SK-N-SH treated with all-trans-retinoic acid at 6 μM for 48 hours (cell line): Measurements from ENCODE around the gene LRRC10B.
A peak's percentile ranks its signal among the peaks of the same experiment; 100 is the strongest.

Experiments used
- ATAC-seq: fragments of 200-7000 bp; cut with Tn5 transposase; 3 replicates; pipeline ENCODE4 v1.9.1; 2020; ENCODE audit warnings: mild to moderate bottlenecking, moderate library complexity
- ARNTL ChIP-seq: fragments of 450-650 bp; formaldehyde crosslinking; IDR thresholded peaks from 2 replicates; pipeline ENCODE4 v1.5.0; 2020; ENCODE audit warnings: low read depth, mild to moderate bottlenecking, moderate library complexity, borderline replicate concordance
- BACH2 ChIP-seq: fragments of 250-450 bp; sonication (Bioruptor Pico); IDR thresholded peaks from 2 replicates; pipeline ENCODE4 v1.9.0; 2021; ENCODE audit warnings: mild to moderate bottlenecking, borderline replicate concordance
- CSDC2 ChIP-seq: fragments of 250-450 bp; sonication (Bioruptor Pico); IDR thresholded peaks from 2 replicates; pipeline ENCODE4 v1.5.0; 2020; ENCODE audit warnings: mild to moderate bottlenecking, moderate library complexity
- ESRRG ChIP-seq: fragments of 250-450 bp; sonication (Bioruptor Pico); IDR thresholded peaks from 2 replicates; pipeline ENCODE4 v1.6.1; 2021; ENCODE audit warnings: mild to moderate bottlenecking
- GLIS3 ChIP-seq: fragments of 250-450 bp; sonication (Bioruptor Pico); IDR thresholded peaks from 2 replicates; pipeline ENCODE4 v1.5.0; 2020; ENCODE audit warnings: mild to moderate bottlenecking, moderate library complexity
- ISL1 ChIP-seq: fragments of 250-450 bp; sonication (Bioruptor Pico); IDR thresholded peaks from 2 replicates; pipeline ENCODE4 v2.1.2; 2022; ENCODE audit warnings: mild to moderate bottlenecking, moderate library complexity
- OSR1 ChIP-seq: fragments of 250-450 bp; sonication (Bioruptor Pico); IDR thresholded peaks from 2 replicates; pipeline ENCODE4 v1.8.0; 2022; ENCODE audit warnings: moderate library complexity, mild to moderate bottlenecking, inconsistent platforms
- SNAI2 ChIP-seq: fragments of 250-450 bp; sonication (Bioruptor Pico); IDR thresholded peaks from 2 replicates; pipeline ENCODE4 v1.5.0; 2020; ENCODE audit warnings: mild to moderate bottlenecking, moderate library complexity
- TCF4 ChIP-seq: fragments of 250-450 bp; sonication (Bioruptor Pico); IDR thresholded peaks from 2 replicates; pipeline ENCODE4 v1.8.0; 2021; ENCODE audit warnings: mild to moderate bottlenecking, moderate library complexity, borderline replicate concordance
- TOX ChIP-seq: fragments of 250-450 bp; sonication (Bioruptor Pico); IDR thresholded peaks from 2 replicates; pipeline ENCODE4 v1.8.0; 2021; ENCODE audit warnings: mild to moderate bottlenecking, moderate library complexity, borderline replicate concordance
- ZC3H10 ChIP-seq: fragments of 250-450 bp; sonication (Bioruptor Pico); IDR thresholded peaks from 2 replicates; pipeline ENCODE4 v1.5.1; 2021; ENCODE audit warnings: mild to moderate bottlenecking, moderate library complexity
- ZFP30 ChIP-seq: fragments of 450-650 bp; formaldehyde crosslinking; IDR thresholded peaks from 2 replicates; pipeline ENCODE4 v1.5.0; 2022; ENCODE audit warnings: mild to moderate bottlenecking, moderate library complexity
- ZNF565 ChIP-seq: fragments of 450-650 bp; formaldehyde crosslinking; conservative IDR thresholded peaks from 2 replicates; pipeline ENCODE4 v1.5.0; 2020; ENCODE audit warnings: low read depth, mild to moderate bottlenecking, moderate library complexity
- ZNF70 ChIP-seq: fragments of 450-650 bp; formaldehyde crosslinking; IDR thresholded peaks from 2 replicates; pipeline ENCODE4 v1.5.0; 2020; ENCODE audit warnings: mild to moderate bottlenecking, moderate library complexity
- ZNF8 ChIP-seq: fragments of 450-650 bp; formaldehyde crosslinking; IDR thresholded peaks from 2 replicates; pipeline ENCODE4 v1.5.0; 2020; ENCODE audit warnings: mild to moderate bottlenecking, moderate library complexity
- TF ChIP-seq, protein P1 (sequence below): fragments of 250-450 bp; sonication (Bioruptor Pico); IDR thresholded peaks from 2 replicates; pipeline ENCODE4 v1.8.0; 2020; ENCODE audit warnings: mild to moderate bottlenecking, moderate library complexity, borderline replicate concordance
- TF ChIP-seq, protein P2 (sequence below): fragments of 250-450 bp; sonication (Bioruptor Pico); IDR thresholded peaks from 2 replicates; pipeline ENCODE4 v1.5.1; 2021; ENCODE audit warnings: mild to moderate bottlenecking, moderate library complexity
- TF ChIP-seq, protein P3 (sequence below): fragments of 250-450 bp; sonication (Bioruptor Pico); IDR thresholded peaks from 2 replicates; pipeline ENCODE4 v1.5.1; 2020; ENCODE audit warnings: low read depth, mild to moderate bottlenecking, moderate library complexity

Gene LRRC10B

DNA sequence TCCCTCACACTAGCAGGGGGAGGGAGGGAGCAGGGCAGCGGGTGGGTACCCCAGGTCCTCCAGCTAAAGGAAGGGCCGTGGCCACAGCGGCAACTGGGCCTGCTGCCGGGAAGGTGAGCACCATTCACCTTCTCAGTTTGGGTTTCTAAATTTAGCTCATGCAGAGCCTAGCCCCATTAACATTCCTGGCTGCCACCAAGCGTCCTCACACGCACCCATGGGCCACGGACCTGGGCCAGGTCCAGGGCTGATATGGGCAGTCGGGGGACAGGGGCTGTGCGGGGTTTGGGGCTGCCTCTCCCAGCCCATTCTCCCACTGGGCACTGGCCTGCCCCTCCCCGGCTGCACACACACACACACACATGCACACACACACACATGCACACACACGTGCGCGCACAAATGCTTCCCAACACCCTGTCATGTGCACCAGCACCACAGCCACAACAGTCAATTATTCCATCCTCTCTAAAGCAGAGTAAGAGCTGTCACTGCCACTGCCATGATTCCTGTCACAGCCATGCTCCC, 43.6 kb downstream of the LRRC10B start:
- no peak for ATAC-seq
- TF ChIP-seq ZNF70 (CRISPR knock-in tag) (no peak), GLIS3 (CRISPR knock-in tag) (no peak)

DNA sequence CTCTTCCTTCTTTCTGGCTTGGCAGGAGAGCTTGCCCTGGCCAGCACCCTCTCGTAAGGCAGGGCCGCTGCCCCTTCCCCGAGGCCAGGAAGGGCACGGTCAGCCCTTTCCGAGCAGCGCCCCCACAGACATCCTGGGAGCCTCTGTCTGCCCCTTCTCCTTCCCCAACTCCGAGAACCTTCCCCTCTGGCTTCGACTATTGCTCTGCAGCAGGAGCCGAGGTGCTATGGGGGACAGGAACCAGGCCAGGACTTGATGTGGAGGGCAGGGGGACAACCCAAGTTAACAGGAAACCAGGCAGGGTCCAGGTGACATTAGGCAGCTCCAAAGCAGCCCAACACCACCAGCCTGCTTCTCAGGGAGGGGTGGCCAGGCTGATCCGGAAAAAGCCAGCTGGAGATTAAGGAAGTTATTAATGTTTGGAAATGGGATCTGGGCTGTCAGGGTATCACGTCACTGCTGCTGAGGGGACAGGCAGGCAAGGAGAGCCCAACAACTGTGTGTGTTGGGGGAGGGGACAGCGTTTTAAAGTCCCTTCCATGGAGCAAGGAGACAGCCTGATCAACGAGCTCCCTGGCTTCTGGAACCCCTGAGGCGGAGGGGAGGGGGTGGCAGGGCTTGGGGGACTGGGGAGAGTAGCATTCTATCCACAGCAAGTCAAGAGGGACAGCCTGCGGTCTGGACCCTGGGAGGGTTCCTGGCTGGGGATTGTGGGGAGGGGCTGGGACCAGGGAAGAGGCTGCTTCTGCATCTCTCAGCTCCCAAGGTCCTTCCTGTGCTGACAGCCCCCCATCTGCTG, 45.0 kb downstream of the LRRC10B start:
- ATAC-seq = no peak; the same call in 2 of the 3 replicates

DNA sequence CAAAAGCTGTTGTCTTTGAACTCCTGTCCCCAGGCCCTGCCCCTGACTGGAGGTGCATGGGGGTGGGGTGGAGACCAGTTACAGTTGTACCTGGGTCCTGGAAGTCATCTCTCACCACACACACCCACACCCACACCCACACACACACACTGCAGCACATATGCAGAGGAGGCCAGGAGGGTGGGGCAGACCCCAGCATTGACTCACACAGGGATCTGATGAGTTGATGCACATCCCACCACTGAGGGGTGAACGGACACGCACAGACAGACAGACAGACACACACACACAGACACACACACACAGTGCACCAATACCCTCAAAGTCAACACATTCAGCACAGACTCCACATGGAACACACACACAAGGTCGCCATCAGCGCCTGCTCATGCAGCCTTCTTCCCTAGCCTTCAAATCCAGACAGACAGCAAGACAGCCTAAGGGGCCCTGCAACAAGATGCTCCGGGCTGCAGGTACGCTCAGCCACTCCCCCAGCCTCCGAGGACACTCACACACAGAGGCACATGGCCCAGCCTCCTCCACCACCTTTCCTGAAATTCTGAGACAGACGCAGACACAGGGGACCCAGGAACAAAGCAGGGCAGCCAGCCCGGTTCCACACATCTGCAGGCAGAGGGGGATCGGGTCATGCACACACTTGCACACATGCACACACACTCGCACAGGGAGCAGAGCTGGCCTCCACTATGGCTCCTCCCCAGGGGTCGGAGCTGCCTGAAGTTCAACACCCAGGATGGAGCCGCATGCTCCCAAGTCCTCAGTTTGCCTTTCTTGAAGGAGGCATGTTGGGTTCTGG, 45.8 kb downstream of the LRRC10B start:
- TF ChIP-seq, protein P1, sequence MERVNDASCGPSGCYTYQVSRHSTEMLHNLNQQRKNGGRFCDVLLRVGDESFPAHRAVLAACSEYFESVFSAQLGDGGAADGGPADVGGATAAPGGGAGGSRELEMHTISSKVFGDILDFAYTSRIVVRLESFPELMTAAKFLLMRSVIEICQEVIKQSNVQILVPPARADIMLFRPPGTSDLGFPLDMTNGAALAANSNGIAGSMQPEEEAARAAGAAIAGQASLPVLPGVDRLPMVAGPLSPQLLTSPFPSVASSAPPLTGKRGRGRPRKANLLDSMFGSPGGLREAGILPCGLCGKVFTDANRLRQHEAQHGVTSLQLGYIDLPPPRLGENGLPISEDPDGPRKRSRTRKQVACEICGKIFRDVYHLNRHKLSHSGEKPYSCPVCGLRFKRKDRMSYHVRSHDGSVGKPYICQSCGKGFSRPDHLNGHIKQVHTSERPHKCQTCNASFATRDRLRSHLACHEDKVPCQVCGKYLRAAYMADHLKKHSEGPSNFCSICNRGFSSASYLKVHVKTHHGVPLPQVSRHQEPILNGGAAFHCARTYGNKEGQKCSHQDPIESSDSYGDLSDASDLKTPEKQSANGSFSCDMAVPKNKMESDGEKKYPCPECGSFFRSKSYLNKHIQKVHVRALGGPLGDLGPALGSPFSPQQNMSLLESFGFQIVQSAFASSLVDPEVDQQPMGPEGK = no peak
- no peak for TF ChIP-seq TOX
- TF ChIP-seq ZNF8 (CRISPR knock-in tag) = no peak
- TF ChIP-seq TCF4 (CRISPR knock-in tag) = no peak
- no peak for TF ChIP-seq OSR1
- ATAC-seq = no peak; the same call in 2 of the 3 replicates

More for the DNA sequence above, 45.0 kb downstream of the LRRC10B start:
- TF ChIP-seq TOX = no peak
- no peak for TF ChIP-seq ZNF8 (CRISPR knock-in tag)
- no peak for TF ChIP-seq OSR1

DNA sequence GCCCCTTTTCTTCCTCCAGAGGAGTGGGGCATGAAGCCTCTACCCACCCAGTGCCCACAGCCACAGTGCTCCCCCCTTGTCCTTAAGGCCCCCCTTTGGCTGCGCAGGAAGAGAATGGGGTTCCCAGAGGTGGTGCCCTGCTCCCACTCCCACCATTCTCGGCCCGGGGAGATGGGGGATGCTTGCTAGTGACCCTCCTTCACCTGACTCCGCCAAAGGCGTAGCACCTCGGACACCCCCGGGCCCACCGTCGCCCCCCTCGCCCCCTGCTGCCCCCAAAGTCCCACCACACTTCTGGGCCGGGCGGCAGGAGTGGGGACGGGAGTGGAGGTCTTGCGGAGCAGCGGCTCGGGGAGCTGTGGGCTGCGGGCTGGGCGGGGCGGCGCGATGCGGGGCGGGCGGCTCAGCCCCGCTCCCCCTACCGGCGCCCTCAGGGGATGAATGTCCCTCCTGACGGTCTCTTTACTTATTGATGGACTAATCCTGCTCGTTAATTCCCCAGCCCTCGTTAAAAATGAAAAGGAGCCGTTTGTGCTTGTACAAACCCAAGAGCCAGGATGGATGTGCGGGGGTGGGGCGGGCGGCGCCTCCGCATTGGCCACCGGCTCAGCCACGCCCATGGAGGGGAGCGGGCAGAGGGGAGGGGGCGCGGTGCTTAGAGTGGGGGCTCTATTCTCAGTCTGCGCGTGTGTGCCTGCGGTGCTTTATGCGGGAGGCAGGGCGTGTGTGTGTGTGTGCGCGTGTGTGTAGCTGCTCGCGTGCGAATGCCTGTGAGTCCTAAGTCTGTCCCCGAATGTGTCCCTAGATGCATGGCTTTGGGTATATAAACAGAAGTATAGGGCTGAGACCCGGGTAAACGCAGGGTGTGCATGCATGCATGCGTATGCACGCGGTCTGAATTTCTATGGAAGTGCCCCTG, 46.8 kb downstream of the LRRC10B start:
- peak; percentile 48 for ATAC-seq
- TF ChIP-seq, protein P2, sequence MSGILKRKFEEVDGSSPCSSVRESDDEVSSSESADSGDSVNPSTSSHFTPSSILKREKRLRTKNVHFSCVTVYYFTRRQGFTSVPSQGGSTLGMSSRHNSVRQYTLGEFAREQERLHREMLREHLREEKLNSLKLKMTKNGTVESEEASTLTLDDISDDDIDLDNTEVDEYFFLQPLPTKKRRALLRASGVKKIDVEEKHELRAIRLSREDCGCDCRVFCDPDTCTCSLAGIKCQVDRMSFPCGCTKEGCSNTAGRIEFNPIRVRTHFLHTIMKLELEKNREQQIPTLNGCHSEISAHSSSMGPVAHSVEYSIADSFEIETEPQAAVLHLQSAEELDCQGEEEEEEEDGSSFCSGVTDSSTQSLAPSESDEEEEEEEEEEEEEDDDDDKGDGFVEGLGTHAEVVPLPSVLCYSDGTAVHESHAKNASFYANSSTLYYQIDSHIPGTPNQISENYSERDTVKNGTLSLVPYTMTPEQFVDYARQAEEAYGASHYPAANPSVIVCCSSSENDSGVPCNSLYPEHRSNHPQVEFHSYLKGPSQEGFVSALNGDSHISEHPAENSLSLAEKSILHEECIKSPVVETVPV (CRISPR knock-in tag) = no peak
- TF ChIP-seq ZNF565 (no peak), ZFP30 (CRISPR knock-in tag) (no peak), ZNF70 (CRISPR knock-in tag) (peak; percentile 61; the same call in 1 of the 2 replicates)

DNA sequence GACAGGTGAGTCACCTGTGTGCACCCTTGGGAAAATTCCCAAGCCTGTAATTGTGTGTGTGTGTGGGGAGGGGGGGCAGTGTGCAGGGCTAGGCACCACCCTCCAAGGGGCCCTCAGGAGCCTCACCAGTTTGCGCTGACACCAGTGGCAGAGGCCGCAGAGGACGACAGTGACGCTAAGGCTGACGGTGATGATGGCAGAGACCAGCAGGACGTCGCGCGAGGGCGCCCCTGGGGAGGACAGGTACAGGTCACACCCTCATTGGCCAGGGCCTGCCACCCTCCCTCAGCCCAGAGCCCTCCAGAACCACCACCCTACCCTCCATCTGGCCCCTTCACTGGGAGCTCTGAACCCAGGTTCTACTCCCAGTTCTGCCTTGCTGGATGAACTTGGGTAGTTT, 47.4 kb downstream of the LRRC10B start:
- no peak for TF ChIP-seq ARNTL (CRISPR knock-in tag)
- no peak for TF ChIP-seq ZC3H10 (CRISPR knock-in tag)
- TF ChIP-seq ESRRG = no peak
- no peak for TF ChIP-seq ZFP30 (CRISPR knock-in tag)
- no peak for TF ChIP-seq OSR1
- no peak for TF ChIP-seq BACH2 (CRISPR knock-in tag)
- TF ChIP-seq ZNF565 = no peak
- TF ChIP-seq SNAI2 (CRISPR knock-in tag) = no peak
- no peak for TF ChIP-seq ISL1 (CRISPR knock-in tag)
- TF ChIP-seq ZNF70 (CRISPR knock-in tag) = no peak
- TF ChIP-seq GLIS3 (CRISPR knock-in tag) = no peak
- no peak for TF ChIP-seq TOX
- no peak for ATAC-seq

DNA sequence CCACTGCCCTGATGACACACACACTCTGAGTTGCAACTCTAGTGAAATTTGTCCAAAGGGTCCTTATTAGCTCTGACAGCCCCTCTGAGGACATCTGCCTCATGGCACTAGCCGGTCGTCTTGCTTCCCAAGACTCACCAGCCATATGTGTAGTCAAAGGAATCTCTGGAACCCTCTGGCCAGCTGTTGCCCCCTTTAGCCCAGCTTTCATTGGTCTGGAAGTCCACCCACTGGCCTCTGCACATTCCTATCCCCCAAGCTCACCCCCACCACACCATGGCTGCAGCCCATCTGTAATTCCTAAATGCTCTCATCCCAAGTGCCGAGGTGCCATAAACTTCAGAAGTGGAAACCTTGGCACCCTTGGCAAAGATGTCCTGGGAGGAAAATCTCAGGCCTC, 48.1 kb downstream of the LRRC10B start:
- no peak for ATAC-seq
- TF ChIP-seq, protein P2 (CRISPR knock-in tag) = no peak
- TF ChIP-seq CSDC2 (CRISPR knock-in tag) (no peak), TCF4 (CRISPR knock-in tag) (no peak)
- TF ChIP-seq, protein P3, sequence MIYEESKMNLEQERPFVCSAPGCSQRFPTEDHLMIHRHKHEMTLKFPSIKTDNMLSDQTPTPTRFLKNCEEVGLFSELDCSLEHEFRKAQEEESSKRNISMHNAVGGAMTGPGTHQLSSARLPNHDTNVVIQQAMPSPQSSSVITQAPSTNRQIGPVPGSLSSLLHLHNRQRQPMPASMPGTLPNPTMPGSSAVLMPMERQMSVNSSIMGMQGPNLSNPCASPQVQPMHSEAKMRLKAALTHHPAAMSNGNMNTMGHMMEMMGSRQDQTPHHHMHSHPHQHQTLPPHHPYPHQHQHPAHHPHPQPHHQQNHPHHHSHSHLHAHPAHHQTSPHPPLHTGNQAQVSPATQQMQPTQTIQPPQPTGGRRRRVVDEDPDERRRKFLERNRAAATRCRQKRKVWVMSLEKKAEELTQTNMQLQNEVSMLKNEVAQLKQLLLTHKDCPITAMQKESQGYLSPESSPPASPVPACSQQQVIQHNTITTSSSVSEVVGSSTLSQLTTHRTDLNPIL (CRISPR knock-in tag) = no peak
